ENCODE data around the gene PDAP1.
"Not testable (repeated sequence)": the region's sequence is repeated elsewhere in the genome, so short reads cannot be mapped to it uniquely, and the experiment has no call there.

The PDAP1 gene

GRCh38 chr7:99395616-99396327 is 12.6 kb downstream of the PDAP1 start:
- DNase-seq, result no peak

- DNase-seq, result no peak
Measured at GRCh38 chr7:99394188-99394502, 14.3 kb downstream of the PDAP1 start.

- DNase-seq, result peak; percentile 90
Measured at GRCh38 chr7:99393355-99394187, 14.8 kb downstream of the PDAP1 start.

GRCh38 chr7:99392659-99393354 is 15.6 kb downstream of the PDAP1 start:
- peak; percentile 90 for DNase-seq

- DNase-seq, result no peak
Measured at GRCh38 chr7:99392046-99392445, 16.4 kb downstream of the PDAP1 start.

- DNase-seq, result no peak
Measured at GRCh38 chr7:99390941-99391602, 17.3 kb downstream of the PDAP1 start.

GRCh38 chr7:99389772-99390171 is 18.6 kb downstream of the PDAP1 start:
- no peak for DNase-seq

GRCh38 chr7:99387912-99388311 is 20.5 kb downstream of the PDAP1 start:
- no peak for DNase-seq

GRCh38 chr7:99387239-99387635 is 21.2 kb downstream of the PDAP1 start:
- DNase-seq, result not testable (repeated sequence)

GRCh38 chr7:99386584-99387238 is 21.7 kb downstream of the PDAP1 start:
- DNase-seq, result no peak

- no peak for DNase-seq
Measured at GRCh38 chr7:99385564-99385963, 22.8 kb downstream of the PDAP1 start.

- no peak for DNase-seq
Measured at GRCh38 chr7:99384523-99384922, 23.9 kb downstream of the PDAP1 start.

GRCh38 chr7:99383791-99384370 is 24.5 kb downstream of the PDAP1 start:
- no peak for DNase-seq

GRCh38 chr7:99383203-99383602 is 25.2 kb downstream of the PDAP1 start:
- DNase-seq, result no peak

- no peak for DNase-seq
Measured at GRCh38 chr7:99381664-99382075, 26.7 kb downstream of the PDAP1 start.

- DNase-seq, result no peak
Measured at GRCh38 chr7:99380823-99381663, 27.4 kb downstream of the PDAP1 start.

- no peak for DNase-seq
Measured at GRCh38 chr7:99380032-99380822, 28.2 kb downstream of the PDAP1 start.

GRCh38 chr7:99379693-99380031 is 28.7 kb downstream of the PDAP1 start:
- not testable (repeated sequence) for DNase-seq

- DNase-seq, result no peak
Measured at GRCh38 chr7:99379043-99379577, 29.3 kb downstream of the PDAP1 start.

GRCh38 chr7:99375070-99375807 is 33.2 kb downstream of the PDAP1 start:
- DNase-seq, result peak; percentile 40
